ENCODE data around the gene PKM. TPM values are rescaled to one million over a fixed set of nuclear protein-coding genes. Genes with fewer than 3 reads are reported as not detected.

The PKM gene
- total and polyA plus RNA-seq, 2 experiments from 2014 or later = 1,894 to 2,578 TPM

GRCh38 chr15:72196409-72197040 is 34.5 kb downstream of the PKM start:
- Histone ChIP-seq H3K4me3 (no peak overlapping the region), H3K4me1 (ENCODE audit: low read depth) (peaks cover 6% of the 10 kb centered on the region), H3K9me3 (ENCODE audit: low read depth) (no peaks in the 10 kb centered on the region), H3K36me3 (peaks cover 20% of the 10 kb centered on the region), H3K27ac (no peak overlapping the region), H3K27me3 (peaks cover 29% of the 10 kb centered on the region)
- no peak for DNase-seq (ENCODE audit: low read depth in 1 of 2, low spot score in 1 of 2)
- no peak for TF ChIP-seq CTCF (IDR thresholded peaks at IDR 0.05; ENCODE audit: low read depth, low read length)

- no peaks in the 10 kb centered on the region for H3K9me3 ChIP-seq (ENCODE audit: low read depth)
- no peak for TF ChIP-seq CTCF (IDR thresholded peaks at IDR 0.05; ENCODE audit: low read depth, low read length)
- H3K27ac ChIP-seq = no peak overlapping the region
- H3K36me3 ChIP-seq = peaks cover 13% of the 10 kb centered on the region
- no peak overlapping the region for H3K4me3 ChIP-seq
- peaks cover 29% of the 10 kb centered on the region for H3K27me3 ChIP-seq
- H3K4me1 ChIP-seq (ENCODE audit: low read depth) = peaks cover 3% of the 10 kb centered on the region
- DNase-seq (ENCODE audit: low read depth in 1 of 2, low spot score in 1 of 2) = no peak
Measured at GRCh38 chr15:72195101-72195511, 35.9 kb downstream of the PKM start.

- H3K9me3 ChIP-seq (ENCODE audit: low read depth) = no peaks in the 10 kb centered on the region
- H3K4me1 ChIP-seq (ENCODE audit: low read depth) = peaks cover 3% of the 10 kb centered on the region
- no peak for DNase-seq (ENCODE audit: low read depth in 1 of 2, low spot score in 1 of 2)
- peaks cover 29% of the 10 kb centered on the region for H3K27me3 ChIP-seq
- H3K27ac ChIP-seq = no peak overlapping the region
- no peak for TF ChIP-seq CTCF (IDR thresholded peaks at IDR 0.05; ENCODE audit: low read depth, low read length)
- H3K4me3 ChIP-seq = no peak overlapping the region
- H3K36me3 ChIP-seq = peaks cover 6% of the 10 kb centered on the region
Measured at GRCh38 chr15:72193836-72194396, 37.1 kb downstream of the PKM start.

- H3K27ac ChIP-seq = no peak overlapping the region
- no peaks in the 10 kb centered on the region for H3K9me3 ChIP-seq (ENCODE audit: low read depth)
- TF ChIP-seq CTCF (IDR thresholded peaks at IDR 0.05; ENCODE audit: low read depth, low read length) = no peak
- peaks cover 3% of the 10 kb centered on the region for H3K4me1 ChIP-seq (ENCODE audit: low read depth)
- no peaks in the 10 kb centered on the region for H3K36me3 ChIP-seq
- DNase-seq (ENCODE audit: low read depth in 1 of 2, low spot score in 1 of 2) = no peak
- peaks cover 30% of the 10 kb centered on the region for H3K27me3 ChIP-seq
- H3K4me3 ChIP-seq = no peak overlapping the region
Measured at GRCh38 chr15:72192416-72192815, 38.6 kb downstream of the PKM start.

GRCh38 chr15:72189250-72189902 is 41.6 kb downstream of the PKM start:
- Histone ChIP-seq H3K9me3 (ENCODE audit: low read depth) (no peaks in the 10 kb centered on the region), H3K27me3 (peaks cover 13% of the 10 kb centered on the region), H3K36me3 (no peaks in the 10 kb centered on the region), H3K4me3 (no peak overlapping the region), H3K27ac (no peak overlapping the region), H3K4me1 (ENCODE audit: low read depth) (peaks cover 3% of the 10 kb centered on the region)
- no peak for TF ChIP-seq CTCF (IDR thresholded peaks at IDR 0.05; ENCODE audit: low read depth, low read length)
- no peak for DNase-seq (ENCODE audit: low read depth in 1 of 2, low spot score in 1 of 2)
